ENCODE data around the gene ARHGAP45.

ARHGAP45 gene

GRCh38 chr19:1057176-1057855, 9.7 kb upstream of the ARHGAP45 start:
- peak; percentile 41 for DNase-seq

- DNase-seq: no peak
Observed at GRCh38 chr19:1058112-1058511, 8.9 kb upstream of the ARHGAP45 start.

DNA sequence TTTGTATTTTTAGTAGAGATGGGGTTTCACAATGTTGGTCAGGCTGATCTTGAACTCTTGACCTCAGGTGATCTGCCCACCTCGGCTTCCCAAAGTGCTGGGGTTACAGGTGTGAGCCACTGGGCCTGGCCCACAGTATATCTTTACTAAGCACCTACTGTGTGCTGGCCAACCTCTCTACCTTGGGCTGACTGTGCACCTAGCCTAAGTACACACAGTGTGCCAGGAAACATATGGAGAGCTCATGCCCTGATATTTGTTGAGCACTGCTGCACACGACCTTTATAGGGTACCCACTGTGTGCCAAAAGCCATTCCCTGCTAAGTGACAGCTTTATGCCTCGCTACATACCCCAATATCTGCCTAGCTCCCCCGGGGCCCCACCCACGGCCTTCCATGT, 6.3 kb upstream of the ARHGAP45 start:
- DNase-seq: no peak

DNA sequence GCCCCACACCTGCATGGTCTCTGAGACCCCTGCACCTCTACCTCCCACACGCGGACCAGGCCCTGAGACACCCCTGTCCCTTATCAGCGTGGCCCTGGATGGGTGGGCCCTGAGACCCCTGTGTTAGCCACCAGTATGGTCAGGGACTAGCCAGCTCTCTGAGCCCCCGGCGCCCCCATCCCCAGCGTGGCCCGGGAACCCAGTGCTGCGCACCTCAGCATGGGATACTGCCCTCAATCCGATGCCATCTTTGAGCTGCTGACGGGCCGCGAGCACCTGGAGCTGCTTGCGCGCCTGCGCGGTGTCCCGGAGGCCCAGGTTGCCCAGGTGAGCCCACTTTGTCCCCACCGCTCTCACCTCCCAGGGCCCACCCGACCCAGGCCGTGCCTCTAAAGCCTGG, 5.0 kb upstream of the ARHGAP45 start:
- DNase-seq: no peak

DNA sequence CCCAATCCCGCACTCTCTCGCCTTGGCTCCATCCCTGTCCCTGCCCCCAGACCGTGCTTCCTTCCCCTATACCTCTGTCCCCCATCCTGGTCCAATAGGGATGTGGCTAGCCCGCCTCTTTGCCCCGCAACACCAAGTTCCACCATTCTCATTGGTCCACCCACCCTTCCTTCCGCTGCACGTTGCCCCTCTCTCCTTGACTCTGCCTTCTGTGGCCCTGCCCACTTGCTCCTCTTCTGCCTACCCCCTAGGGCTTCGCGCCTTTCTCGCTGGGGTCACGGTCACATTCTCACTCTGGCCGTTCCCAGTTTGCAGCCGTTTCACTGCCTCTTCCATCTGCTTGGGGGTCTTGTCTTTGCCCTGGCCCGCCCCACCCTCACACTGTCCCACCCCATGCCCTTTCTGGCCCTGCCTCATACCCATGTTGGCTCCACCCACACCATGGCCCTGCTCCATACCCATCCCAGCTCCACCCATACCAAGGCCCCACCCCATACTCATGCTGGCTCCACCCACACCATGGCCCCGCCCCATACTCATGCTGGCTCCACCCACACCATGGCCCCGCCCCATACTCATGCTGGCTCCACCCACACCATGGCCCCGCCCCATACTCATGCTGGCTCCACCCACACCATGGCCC, 4.5 kb upstream of the ARHGAP45 start:
- DNase-seq: peak; percentile 37

GRCh38 chr19:1063030-1063908, 3.7 kb upstream of the ARHGAP45 start:
- DNase-seq: peak; percentile 42

- DNase-seq: no peak
Observed at GRCh38 chr19:1063909-1064660, 2.9 kb upstream of the ARHGAP45 start.

- peak; percentile 88 for DNase-seq
Observed at GRCh38 chr19:1064661-1065605, 2.0 kb upstream of the ARHGAP45 start.

DNA sequence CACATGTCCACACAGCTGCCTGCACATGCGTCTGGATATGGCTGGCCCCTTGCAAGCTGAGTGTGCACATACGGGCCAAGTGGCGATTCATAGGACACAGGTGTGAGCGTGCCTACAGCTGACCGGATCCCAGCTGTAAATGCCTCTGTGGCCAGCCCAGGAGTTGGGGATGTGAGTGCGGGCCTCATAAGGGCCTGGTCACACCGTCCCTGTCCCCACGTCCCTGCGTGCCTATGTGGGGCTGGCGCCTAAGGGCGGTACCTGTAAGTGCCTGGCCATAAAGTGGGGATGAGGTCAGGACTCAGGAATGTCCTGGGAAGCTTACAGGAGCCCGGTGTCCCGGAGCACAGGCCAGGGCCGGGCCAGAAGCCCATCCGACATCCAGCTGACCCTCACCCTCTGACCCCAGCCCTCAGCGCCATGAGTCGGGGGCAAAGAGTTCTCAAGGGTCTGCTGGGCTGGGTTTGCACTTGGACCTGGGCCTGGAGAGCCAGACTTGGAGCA, 1.3 kb upstream of the ARHGAP45 start:
- DNase-seq: no peak

- DNase-seq: no peak
Observed at GRCh38 chr19:1066251-1066747, 668 bp upstream of the ARHGAP45 start.

DNA sequence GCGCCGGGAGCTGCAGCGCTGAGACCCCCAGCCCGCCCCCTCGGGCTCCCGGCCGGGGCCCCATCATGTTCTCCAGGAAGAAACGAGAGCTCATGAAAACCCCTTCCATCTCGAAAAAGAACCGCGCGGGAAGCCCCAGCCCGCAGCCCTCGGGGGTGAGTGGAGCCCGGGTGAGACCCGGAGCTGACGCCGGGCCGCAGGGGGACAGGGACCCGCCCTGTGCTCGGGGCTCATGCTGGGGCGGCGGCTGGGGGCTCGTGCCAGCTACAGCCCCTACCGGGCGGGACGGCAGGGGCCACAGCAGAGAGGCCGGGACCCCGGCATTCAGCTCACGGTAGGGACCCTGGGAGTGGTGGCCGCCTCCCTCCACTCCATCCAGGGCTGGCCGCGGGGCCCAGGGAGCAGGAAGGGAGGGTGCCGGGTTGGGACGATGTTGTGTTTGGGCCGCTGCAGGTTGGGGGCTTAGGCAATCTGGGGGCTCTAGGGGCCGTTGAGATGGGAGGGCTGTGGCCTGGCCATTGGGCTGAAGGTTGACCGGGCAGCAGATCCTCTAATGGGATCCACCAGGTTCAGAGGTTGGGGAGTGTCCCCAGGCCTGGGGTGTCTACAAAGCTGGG, 482 bp downstream of the ARHGAP45 start:
- peak; percentile 44 for DNase-seq

DNA sequence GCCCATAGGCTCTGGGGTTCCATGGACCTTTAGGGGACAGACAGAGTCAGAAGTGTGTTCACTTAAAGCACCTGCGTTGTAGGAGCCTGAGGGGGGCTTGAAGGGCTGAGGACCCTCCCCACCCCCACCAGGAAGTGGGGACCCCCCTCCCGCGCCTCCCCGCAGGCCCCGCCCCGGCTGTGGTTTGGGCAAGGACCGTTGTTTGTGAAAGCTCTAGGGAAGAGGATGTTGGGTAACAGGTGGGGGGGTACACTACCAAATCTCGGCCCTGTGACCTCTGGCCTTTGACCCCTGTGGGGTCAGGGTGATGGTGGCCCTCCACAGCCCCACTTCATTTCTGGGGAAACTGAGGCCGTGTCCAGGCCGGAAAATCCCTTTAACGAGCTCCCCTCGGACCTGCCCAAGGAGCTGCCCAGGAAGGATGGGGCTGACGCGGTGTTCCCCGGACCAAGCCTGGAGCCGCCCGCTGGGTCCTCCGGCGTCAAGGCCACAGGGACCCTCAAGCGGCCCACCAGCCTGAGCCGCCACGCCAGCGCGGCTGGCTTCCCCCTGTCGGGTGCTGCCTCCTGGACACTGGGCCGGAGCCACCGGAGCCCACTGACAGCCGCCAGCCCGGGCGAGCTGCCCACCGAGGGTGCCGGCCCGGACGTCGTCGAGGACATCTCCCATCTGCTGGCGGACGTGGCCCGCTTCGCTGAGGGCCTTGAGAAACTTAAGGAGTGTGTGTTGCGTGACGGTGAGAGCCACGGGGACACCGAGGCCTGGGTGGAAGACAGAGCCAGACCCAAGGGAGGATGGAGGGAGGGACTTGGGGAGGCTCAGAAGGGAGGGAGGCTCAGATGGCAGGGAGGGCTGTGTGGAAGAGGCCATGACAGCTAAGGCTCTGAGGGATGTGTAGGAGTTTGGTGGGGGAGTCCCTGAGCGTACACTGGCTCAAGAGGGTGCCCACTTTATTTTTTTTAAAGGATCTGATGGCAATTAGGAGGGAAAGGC, 1.3 kb downstream of the ARHGAP45 start:
- DNase-seq: peak; percentile 62

DNA sequence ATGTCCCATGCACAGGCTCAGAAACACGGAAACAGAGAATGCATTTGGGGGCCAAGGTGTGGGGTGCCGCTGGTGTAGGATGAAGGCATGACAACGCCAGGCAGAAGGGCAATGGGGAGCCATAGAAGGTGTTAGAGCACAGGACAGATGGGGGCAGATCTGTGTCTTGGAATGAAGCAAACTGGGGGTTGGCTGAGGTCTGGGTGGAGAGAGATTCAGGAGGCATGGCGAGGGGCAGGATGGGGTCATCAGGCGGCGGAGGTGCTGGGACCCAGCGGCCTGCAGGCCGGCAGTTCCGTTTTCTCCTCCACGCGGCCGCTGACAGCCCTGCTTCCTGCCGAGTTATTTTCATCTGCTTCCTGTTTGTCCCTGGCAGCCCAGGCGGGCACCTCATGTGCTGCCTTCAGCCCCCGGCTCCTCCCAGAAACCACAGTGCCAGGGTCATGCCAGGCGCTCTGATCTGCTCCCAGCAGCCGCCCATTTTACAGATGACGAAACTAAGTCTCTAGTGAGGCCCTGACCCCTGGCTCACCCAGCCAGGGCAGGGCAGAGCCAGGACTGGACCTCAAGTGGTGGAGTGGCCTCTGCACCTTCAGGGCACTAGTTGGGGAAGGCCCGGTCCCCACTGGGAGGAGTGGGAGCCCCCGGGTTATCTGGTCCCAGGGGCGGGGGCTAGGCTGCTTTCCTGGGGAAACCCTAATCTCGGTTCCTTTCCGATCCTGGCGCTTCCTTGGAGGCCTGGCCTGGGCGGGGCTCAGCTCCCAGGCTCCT, 2.2 kb downstream of the ARHGAP45 start:
- peak; percentile 93 for DNase-seq

- no peak for DNase-seq
Observed at GRCh38 chr19:1070576-1070930, 3.6 kb downstream of the ARHGAP45 start.

DNA sequence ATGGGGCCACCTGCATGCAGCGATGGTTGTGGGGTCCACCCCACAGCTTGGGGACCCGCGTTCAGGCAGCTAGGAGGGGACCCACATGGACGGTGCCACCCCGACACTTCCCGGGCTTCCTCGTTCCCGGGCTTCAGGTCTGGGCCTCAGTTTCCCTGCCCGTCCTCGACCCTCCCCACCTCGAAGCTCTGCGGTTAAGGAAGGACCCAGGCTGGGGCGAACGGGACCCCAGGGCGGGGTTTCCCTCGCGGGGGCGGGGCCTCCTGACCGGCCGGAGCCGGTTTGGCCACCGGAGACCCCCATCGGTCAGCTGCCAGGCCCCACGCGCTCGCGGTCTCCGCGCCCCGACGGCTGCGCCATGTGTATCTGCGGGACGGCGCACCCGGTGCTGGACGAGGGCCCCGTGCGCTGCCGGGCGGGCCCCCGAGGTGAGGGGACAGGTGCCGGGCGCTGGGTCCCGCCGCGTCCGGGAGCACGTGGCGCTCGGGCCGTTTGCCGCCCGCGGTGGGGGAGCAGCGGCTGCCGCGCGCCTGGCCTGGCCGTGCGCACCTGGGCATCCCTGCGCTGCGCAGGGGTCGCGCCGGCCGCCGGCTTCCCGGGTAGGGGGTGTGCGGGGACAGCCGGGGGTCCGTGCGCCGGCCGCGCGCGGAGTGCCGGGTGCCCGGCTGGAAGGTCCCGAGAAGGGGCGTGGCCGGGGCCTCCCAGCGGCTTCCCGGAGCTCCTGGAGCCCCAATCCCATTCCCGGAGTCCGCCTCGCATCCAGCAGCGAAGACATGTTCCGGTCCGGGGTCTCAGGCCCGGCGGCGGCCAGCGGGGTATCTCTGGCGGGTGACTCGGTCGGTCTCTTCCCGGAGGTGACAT, 4.2 kb downstream of the ARHGAP45 start:
- DNase-seq: no peak

- no peak for DNase-seq
Observed at GRCh38 chr19:1072371-1073015, 5.5 kb downstream of the ARHGAP45 start.

Measured in suppressor macrophage treated with lipopolysaccharide for 4 hours (primary cell).